Thyroid gland (tissue), 4 donors: ENCODE measurements around the gene TSHR.

Experiments used
- CTCF ChIP-seq, 6 experiments: fragments of 200-600 bp in 3 of 6; fragments of 450-650 bp in 3 of 6; sonication (generic) in 3 of 6; IDR thresholded peaks; one replicate each; pipeline ENCODE4 v1.5.1; 2016 to 2019; ENCODE audit warnings: antibody characterized with exemption in 6 of 6, mild to moderate bottlenecking in 2 of 6, inconsistent platforms in 1 of 6, moderate library complexity in 1 of 6
- POLR2A ChIP-seq, 2 donors: fragments of 450-650 bp; IDR thresholded peaks; one replicate each; pipeline ENCODE4 v1.6.1; 2017; ENCODE audit warnings: antibody characterized with exemption in 2 of 2, mild to moderate bottlenecking in 2 of 2, moderate library complexity in 1 of 2

- TF ChIP-seq CTCF (IDR thresholded peaks at IDR 0.05): no peak
- TF ChIP-seq POLR2A (IDR thresholded peaks at IDR 0.05): no peak
Observed at GRCh38 chr14:80988735-80989429, 33.5 kb downstream of the TSHR start.
